Measurements from ENCODE around the gene TEPSIN. TPM values are rescaled to one million over a fixed set of nuclear protein-coding genes. Genes with fewer than 3 reads are reported as not detected.

Gene TEPSIN
- total RNA-seq, 4 donors from 2014 or later: 61.2 to 336 (median 121) TPM

DNA sequence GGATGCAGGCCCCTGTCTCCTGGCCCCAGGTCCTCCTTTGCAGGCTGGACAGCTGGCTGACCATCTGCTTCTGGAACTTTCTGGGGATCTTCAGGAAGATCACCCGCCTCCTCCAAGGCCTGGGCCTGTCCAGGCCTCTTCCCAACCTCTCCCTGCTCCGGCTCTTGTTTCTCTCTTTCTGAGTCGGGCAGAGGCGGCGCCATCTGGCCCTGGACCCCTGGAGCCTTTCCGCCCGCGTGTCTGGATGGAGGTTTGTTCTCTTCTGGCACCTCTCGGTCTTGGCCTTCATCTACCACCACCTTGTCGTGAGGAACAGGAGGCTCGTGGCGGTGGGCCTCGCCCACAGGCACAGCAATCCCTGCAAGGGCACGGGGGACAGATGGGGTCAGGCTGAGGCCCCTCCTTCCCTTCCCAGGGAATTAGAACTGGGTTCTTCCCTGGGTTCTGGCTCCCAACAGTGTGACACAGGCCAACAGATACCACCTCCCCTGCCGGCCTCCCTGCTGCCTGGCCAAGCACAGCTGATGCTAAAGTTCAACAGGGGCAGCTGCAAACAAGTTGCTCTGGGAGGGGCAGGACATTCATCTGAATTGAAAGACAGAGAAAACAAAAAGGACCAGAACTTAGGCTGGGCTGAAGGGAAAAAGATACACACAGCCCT is 13.6 kb upstream of the TEPSIN start:
- 87 to 100% methylated on average over 1 to 15 of the region's 15 CpGs for WGBS, 2 donors (ENCODE audit: low coverage in 1 of 2)
- no peaks in the 10 kb centered on the region for H3K9me3 ChIP-seq
- H3K36me3 ChIP-seq: no peaks in the 10 kb centered on the region
- in situ Hi-C loops (cut with MboI; ENCODE audit: low pct_ligation_motif_present in 1 of 4, low pct_unique_long_range_greater_than_20kb in 1 of 4, low sequenced_read_pairs in 3 of 4): loop anchor here (10.0 to 25.0 kb wide), 3 partner anchors 222 to 360 kb away; no protein-coding TSS in a partner anchor
- H3K4me3 ChIP-seq: no peak overlapping the region
- peaks cover 15 to 56% (median 45%) of the 10 kb centered on the region in 4 donors for H3K4me1 ChIP-seq
- intact Hi-C loops (cut with DNase I; ENCODE audit: low total_unique reads): loop anchor here (5.0 to 10.0 kb wide), 3 partner anchors 230 to 350 kb away; no protein-coding TSS in a partner anchor
- H3K27me3 ChIP-seq: no peaks in the 10 kb centered on the region
- H3K27ac ChIP-seq: peak overlapping the region in 3 of 4 donors; percentile 22 to 81 (median 48)
- no peak for TF ChIP-seq EP300 (IDR thresholded peaks at IDR 0.05; ENCODE audit: low read depth)
- TF ChIP-seq POLR2AphosphoS5 (IDR thresholded peaks at IDR 0.05): no peak
- TF ChIP-seq, protein P1, sequence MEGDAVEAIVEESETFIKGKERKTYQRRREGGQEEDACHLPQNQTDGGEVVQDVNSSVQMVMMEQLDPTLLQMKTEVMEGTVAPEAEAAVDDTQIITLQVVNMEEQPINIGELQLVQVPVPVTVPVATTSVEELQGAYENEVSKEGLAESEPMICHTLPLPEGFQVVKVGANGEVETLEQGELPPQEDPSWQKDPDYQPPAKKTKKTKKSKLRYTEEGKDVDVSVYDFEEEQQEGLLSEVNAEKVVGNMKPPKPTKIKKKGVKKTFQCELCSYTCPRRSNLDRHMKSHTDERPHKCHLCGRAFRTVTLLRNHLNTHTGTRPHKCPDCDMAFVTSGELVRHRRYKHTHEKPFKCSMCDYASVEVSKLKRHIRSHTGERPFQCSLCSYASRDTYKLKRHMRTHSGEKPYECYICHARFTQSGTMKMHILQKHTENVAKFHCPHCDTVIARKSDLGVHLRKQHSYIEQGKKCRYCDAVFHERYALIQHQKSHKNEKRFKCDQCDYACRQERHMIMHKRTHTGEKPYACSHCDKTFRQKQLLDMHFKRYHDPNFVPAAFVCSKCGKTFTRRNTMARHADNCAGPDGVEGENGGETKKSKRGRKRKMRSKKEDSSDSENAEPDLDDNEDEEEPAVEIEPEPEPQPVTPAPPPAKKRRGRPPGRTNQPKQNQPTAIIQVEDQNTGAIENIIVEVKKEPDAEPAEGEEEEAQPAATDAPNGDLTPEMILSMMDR (IDR thresholded peaks at IDR 0.05): no peak
- no peak for TF ChIP-seq POLR2A (IDR thresholded peaks at IDR 0.05)
- DNase-seq: no peak

DNA sequence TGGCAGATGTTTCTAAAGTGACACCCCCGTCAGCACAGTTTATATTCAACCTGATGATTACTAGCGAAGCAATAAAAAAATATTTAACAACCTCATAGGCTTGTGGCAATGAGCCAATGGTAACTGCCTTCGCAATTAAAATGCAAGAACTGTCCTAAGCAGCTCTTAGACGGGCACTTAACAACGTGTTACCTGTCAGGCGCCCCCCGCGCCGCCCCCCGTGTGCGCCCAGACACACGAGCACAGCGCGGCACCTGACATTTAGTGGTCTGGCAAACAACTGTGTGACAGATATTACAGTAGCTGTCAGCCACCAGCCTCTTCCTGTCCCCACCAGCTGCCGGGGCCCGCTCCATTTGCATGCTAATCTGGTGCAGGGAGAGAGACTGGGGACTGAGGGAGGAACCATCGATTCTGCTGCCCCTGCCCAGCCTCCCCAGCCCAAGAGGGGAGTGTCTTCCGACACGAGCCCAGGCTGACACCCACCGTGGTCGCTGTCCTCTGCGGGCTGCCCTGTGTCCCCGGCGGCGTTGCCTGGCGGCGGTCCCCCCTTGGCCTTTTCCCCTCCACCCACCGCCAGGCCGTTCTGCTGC is 12.9 kb upstream of the TEPSIN start:
- peaks cover 15 to 55% (median 45%) of the 10 kb centered on the region in 4 donors for H3K4me1 ChIP-seq
- no peak for TF ChIP-seq EP300 (IDR thresholded peaks at IDR 0.05; ENCODE audit: low read depth)
- TF ChIP-seq, protein P1 (IDR thresholded peaks at IDR 0.05): no peak
- no peak for TF ChIP-seq POLR2A (IDR thresholded peaks at IDR 0.05)
- TF ChIP-seq POLR2AphosphoS5 (IDR thresholded peaks at IDR 0.05): no peak
- H3K27ac ChIP-seq: peak overlapping the region; percentile 22 to 81 (median 40)
- intact Hi-C loops (cut with DNase I; ENCODE audit: low total_unique reads): loop anchor here (5.0 to 10.0 kb wide), 3 partner anchors 230 to 350 kb away; no protein-coding TSS in a partner anchor
- H3K36me3 ChIP-seq: no peaks in the 10 kb centered on the region
- H3K4me3 ChIP-seq: no peak overlapping the region
- H3K27me3 ChIP-seq: no peaks in the 10 kb centered on the region
- 63% methylated on average over 28 of the region's 29 CpGs; no CpG with 5 or more reads in 1 of the 2 donors for WGBS, 2 donors (ENCODE audit: low coverage in 1 of 2)
- DNase-seq: peak; percentile 30
- H3K9me3 ChIP-seq: no peaks in the 10 kb centered on the region
- in situ Hi-C loops (cut with MboI; ENCODE audit: low pct_ligation_motif_present in 1 of 4, low pct_unique_long_range_greater_than_20kb in 1 of 4, low sequenced_read_pairs in 3 of 4): loop anchor here (10.0 to 25.0 kb wide), 3 partner anchors 223 to 360 kb away; no protein-coding TSS in a partner anchor

DNA sequence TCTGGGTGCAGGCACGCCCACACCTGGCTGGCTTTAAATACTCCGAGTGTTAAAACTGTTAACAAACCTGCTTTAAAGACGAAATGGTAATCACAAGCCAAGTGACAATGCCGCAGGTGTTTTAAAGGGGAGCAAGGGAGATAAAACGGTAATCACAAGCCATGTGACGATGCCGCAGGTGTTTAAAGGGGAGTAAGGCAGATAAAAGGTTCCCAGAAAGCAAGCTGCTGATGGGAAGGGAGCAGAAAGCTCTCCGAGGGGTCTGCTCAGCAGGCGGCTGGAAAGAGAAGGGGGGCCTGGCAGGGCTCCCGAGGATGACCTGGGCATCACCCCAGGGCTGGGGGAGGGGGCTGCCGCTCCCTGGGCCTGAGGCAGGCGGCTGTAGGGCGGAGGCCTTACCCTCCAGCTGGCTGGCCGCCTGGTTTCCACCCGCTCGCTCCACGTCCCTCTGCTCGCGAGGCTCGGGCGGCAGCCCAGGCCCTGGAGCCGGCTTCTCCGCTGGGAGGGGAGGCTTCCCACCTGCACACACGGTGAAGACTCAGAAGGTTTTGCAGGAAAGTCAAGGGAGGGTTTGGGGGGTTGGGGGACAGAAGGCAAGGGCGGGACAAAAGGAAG is 12.3 kb upstream of the TEPSIN start:
- H3K36me3 ChIP-seq: no peaks in the 10 kb centered on the region
- in situ Hi-C loops (cut with MboI; ENCODE audit: low pct_ligation_motif_present in 1 of 4, low pct_unique_long_range_greater_than_20kb in 1 of 4, low sequenced_read_pairs in 3 of 4) (loop anchor here (10.0 to 25.0 kb wide), 3 partner anchors 224 to 361 kb away; no protein-coding TSS in a partner anchor), intact Hi-C loops (cut with DNase I; ENCODE audit: low total_unique reads) (loop anchor here (5.0 to 10.0 kb wide), 3 partner anchors 231 to 351 kb away; no protein-coding TSS in a partner anchor)
- H3K4me1 ChIP-seq: peaks cover 15 to 52% (median 45%) of the 10 kb centered on the region in 4 donors
- H3K4me3 ChIP-seq: peak overlapping the region in 1 of 4 donors; percentile 5
- peak; percentile 72 for DNase-seq
- peak overlapping the region; percentile 22 to 81 (median 40) for H3K27ac ChIP-seq
- no peak for TF ChIP-seq EP300 (IDR thresholded peaks at IDR 0.05; ENCODE audit: low read depth)
- TF ChIP-seq, protein P1 (IDR thresholded peaks at IDR 0.05): no peak
- 41 to 65% methylated on average over 9 to 18 of the region's 25 CpGs for whole genome bisulfite sequencing, 2 donors (ENCODE audit: low coverage in 1 of 2)
- H3K9me3 ChIP-seq: no peaks in the 10 kb centered on the region
- no peaks in the 10 kb centered on the region for H3K27me3 ChIP-seq

All from transverse colon (tissue), 4 donors.